Thymus (tissue), 11 donors: ENCODE results near the gene PIP4K2C. TPM values are rescaled to one million over a fixed set of nuclear protein-coding genes. Genes with fewer than 3 reads are reported as not detected.

Experiments
- DNase-seq, 9 donors: peaks; one replicate each; pipeline ENCODE4 v3.0.0-alpha.2; 2013; ENCODE audit warnings: low spot score in 9 of 9, low read depth in 6 of 9, missing footprints in 1 of 9
- H3K27ac ChIP-seq, 2 donors: one replicate each; pipeline ENCODE4 v1.5.1; 2013; ENCODE audit warnings: control low read depth in 1 of 2, low read depth in 1 of 2, low read length in 1 of 2, mild to moderate bottlenecking in 1 of 2, moderate library complexity in 1 of 2
- H3K27me3 ChIP-seq, 2 donors: one replicate each; pipeline ENCODE4 v1.5.1; 2013; ENCODE audit warnings: low read length in 1 of 2; ENCODE audit not compliant: control insufficient read depth in 2 of 2, insufficient read depth in 1 of 2
- H3K36me3 ChIP-seq, 2 donors: one replicate each; pipeline ENCODE4 v1.5.1; 2013; ENCODE audit warnings: low read length in 1 of 2, mild to moderate bottlenecking in 1 of 2, moderate library complexity in 1 of 2; ENCODE audit not compliant: control insufficient read depth in 2 of 2, insufficient read depth in 2 of 2
- H3K4me1 ChIP-seq, 2 donors: one replicate each; pipeline ENCODE4 v1.5.1; 2013; ENCODE audit warnings: low read length in 2 of 2; ENCODE audit not compliant: control insufficient read depth in 2 of 2, insufficient read depth in 2 of 2
- H3K4me3 ChIP-seq, 2 donors: one replicate each; pipeline ENCODE4 v1.5.1; 2013; ENCODE audit warnings: low read length in 2 of 2, control low read depth in 1 of 2, mild to moderate bottlenecking in 1 of 2
- H3K9me3 ChIP-seq, 2 donors: one replicate each; pipeline ENCODE4 v1.5.1; 2013; ENCODE audit warnings: low read length in 1 of 2, mild to moderate bottlenecking in 1 of 2; ENCODE audit not compliant: control insufficient read depth in 2 of 2, insufficient read depth in 1 of 2
- WGBS: extraction: QIAGEN DNeasy Blood & Tissue Kit; methylation state at CpG from one replicate; pipeline ENCODE4 v1.1.7; 2013; 5-methylcytosine and 5-hydroxymethylcytosine counted together
- polyA plus RNA-seq: library from polyadenylated mRNA; stranded (reverse); fragments of 200-250 nt; gene quantifications from one replicate; pipeline ENCODE4 v1.2.3, GENCODE V29; 2013
- total RNA-seq: library from RNA; stranded (reverse); fragments of 120-200 nt; gene quantifications from one replicate; pipeline ENCODE4 v1.2.4, GENCODE V29; 2013
- donor health status: healthy.

The PIP4K2C gene
- total and polyA plus RNA-seq, 2 donors = 8.5 to 14.4 TPM

GRCh38 chr12:57603815-57604453 lies 12.9 kb downstream of the PIP4K2C start:
- H3K36me3 ChIP-seq = peaks cover 43 to 49% of the 10 kb centered on the region in 2 donors
- peaks cover 0 to 8% of the 10 kb centered on the region in 2 donors for H3K27me3 ChIP-seq
- peaks cover 24 to 26% of the 10 kb centered on the region in 2 donors for H3K4me1 ChIP-seq
- H3K27ac ChIP-seq = peak overlapping the region; percentile 38 to 62
- WGBS = 54% methylated on average over 6 of the region's 6 CpGs
- H3K4me3 ChIP-seq = peak overlapping the region; percentile 72 to 86
- DNase-seq = peak in 1 of 9 donors; percentile 20
- no peaks in the 10 kb centered on the region for H3K9me3 ChIP-seq

DNA sequence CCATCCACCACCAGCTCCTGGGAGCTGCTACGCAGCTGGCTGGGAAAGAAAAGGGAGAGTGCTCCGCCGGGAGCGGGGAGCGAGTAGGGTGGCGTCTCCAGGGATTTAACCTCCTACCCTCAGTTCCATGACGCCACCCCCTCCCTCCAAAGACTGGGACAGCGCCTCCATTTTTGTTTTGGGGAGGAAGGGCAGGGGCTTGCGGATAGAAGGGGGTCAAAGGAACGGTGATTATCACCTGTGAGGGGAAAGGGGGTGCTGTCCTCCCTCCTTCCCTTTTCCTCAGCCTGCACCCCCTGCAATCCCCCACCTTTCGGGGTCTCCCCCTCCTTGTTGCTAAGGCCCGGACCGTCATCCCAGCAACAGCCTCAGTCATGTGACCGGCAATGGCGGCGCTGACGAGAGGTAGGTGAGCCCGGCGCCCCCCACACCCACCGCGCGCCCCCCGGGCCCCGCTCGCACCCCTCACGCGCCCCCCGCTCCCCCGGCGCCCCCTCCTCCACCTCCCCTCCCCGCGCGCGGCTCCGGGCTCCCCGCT lies 13.5 kb downstream of the PIP4K2C start, which contains the start of gene DTX3:
DTX3 (plus strand) TSS at position 371 of the 538 bp plus-strand sequence. CDS start 1,694 bp downstream, outside the sequence.
- H3K36me3 ChIP-seq = peaks cover 38 to 44% of the 10 kb centered on the region in 2 donors
- H3K4me3 ChIP-seq = peak within 1 kb of the TSS; percentile 72 to 86
- DNase-seq = peak in 1 of 9 donors; percentile 66
- WGBS = 4% methylated on average over 35 of the region's 36 CpGs
- peaks cover 0 to 14% of the 10 kb centered on the region in 2 donors for H3K27me3 ChIP-seq
- H3K4me1 ChIP-seq = peaks cover 24 to 26% of the 10 kb centered on the region in 2 donors
- peak within 1 kb of the TSS; percentile 64 to 68 for H3K27ac ChIP-seq
- no peaks in the 10 kb centered on the region for H3K9me3 ChIP-seq

DNA sequence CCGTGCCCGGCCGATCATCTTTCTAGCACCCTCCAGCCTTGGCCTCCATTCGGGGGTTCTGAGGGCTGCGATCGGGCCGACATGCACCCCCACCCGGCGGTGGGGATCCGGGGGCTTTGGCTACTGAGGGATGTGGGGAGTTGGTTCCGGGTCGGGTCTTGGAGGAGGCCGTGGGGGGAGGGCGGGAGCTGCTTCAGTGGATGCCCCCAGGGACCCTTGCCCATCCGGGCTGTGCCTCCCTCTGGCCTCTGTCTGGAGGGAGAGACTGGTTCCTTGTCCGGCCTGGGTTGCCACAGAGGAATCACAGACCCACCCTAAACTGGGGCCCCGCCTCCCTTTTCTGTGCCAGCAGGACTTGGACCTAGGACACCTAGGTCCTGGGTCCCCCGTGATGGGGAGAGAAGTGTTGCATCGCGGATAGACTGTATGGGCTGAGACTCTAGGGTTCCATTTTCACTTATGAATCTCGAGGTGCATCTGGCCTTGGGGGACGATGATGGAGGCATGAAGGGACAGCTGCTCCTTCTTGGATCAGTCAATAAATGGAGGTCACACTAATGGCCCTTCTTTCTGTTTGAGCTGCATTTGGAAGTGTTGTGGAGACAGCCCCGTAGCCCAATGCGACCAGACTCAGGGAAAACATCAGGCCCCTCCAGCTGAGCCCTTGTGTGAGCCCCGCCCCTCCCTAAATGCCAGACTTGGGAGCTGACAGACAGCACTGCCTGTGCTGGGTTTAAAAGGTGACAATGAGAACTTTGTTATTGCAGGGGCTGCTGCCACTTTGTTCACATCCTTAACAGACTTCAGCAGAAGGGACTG lies 14.2 kb downstream of the PIP4K2C start:
- H3K4me3 ChIP-seq = peak overlapping the region; percentile 72 to 86
- H3K36me3 ChIP-seq = peaks cover 32 to 39% of the 10 kb centered on the region in 2 donors
- 26% methylated on average over 25 of the region's 25 CpGs for WGBS
- DNase-seq = peak in 1 of 9 donors; percentile 39
- H3K27me3 ChIP-seq = peaks cover 2 to 21% of the 10 kb centered on the region in 2 donors
- H3K27ac ChIP-seq = peak overlapping the region; percentile 64 to 68
- H3K9me3 ChIP-seq = no peaks in the 10 kb centered on the region
- peaks cover 24 to 26% of the 10 kb centered on the region in 2 donors for H3K4me1 ChIP-seq

DNA sequence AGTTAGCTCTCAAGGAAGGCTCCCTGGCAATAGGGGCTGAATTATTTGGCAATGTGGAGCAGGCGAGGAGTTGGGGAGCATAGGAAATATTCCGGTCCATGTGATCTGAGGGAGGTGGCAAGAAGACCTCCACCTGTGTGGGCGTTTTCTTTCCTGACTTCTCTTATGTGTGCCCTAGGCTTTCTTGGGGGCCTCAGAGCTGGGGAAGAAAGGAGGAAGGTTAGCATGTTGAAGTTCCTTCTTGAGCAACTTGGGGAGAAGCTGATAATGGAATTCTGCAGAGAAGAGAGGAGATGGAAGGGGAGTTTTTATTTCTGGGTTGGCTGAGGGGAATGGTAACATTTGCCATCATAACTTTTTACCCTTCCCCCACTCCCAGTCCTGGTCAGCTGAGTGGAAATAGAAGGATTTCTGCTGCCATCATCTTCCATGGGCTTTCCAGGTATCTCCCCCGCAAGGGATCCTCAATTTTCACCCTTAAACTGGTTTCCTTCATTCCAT lies 14.9 kb downstream of the PIP4K2C start:
- no peak overlapping the region for H3K4me3 ChIP-seq
- H3K4me1 ChIP-seq = peaks cover 26 to 33% of the 10 kb centered on the region in 2 donors
- H3K9me3 ChIP-seq = peaks cover 0 to under 1% of the 10 kb centered on the region in 2 donors
- H3K27ac ChIP-seq = no peak overlapping the region
- 97% methylated on average over 4 of the region's 4 CpGs for WGBS
- H3K36me3 ChIP-seq = peaks cover 25 to 36% of the 10 kb centered on the region in 2 donors
- DNase-seq = no peak
- peaks cover 5 to 28% of the 10 kb centered on the region in 2 donors for H3K27me3 ChIP-seq

DNA sequence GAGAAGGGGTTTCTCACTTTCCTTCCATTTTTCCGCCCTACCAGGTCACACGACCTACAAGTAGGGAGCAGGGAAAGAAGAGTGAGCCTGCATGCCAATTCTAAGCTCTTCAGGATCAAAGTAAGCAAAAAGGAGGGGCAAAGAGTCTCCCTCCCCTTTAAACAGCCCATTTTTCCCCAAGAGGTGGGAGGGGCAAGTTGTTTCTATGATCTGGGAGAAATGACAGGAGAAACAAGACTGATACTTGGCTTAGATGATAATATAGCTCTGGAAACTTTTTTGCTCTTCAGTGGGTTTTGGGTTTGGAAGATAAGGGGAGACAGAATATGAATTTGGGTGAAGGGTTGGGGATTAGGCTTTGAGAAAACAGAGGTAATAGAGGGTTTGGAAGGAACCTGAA lies 15.4 kb downstream of the PIP4K2C start:
- no peak for DNase-seq
- Histone ChIP-seq H3K4me3 (no peak overlapping the region), H3K27ac (no peak overlapping the region), H3K4me1 (peaks cover 31 to 36% of the 10 kb centered on the region in 2 donors), H3K9me3 (peaks cover 0 to 3% of the 10 kb centered on the region in 2 donors), H3K27me3 (peaks cover 9 to 33% of the 10 kb centered on the region in 2 donors), H3K36me3 (peaks cover 21 to 31% of the 10 kb centered on the region in 2 donors)
- WGBS = 75% methylated on average over 2 of the region's 2 CpGs

DNA sequence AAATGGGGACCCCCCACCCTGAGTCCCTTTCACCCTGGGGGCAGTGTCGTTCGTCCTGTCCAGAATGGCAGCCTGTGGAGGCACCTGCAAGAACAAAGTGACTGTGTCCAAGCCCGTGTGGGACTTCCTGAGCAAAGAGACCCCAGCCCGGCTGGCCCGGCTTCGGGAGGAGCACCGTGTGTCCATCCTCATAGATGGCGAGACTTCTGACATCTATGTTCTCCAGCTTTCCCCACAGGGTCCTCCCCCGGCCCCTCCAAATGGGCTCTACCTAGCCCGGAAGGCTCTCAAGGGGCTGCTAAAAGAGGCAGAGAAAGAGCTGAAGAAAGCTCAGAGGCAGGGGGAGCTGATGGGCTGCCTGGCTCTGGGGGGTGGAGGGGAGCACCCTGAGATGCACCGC lies 15.8 kb downstream of the PIP4K2C start:
- peaks cover 0 to 3% of the 10 kb centered on the region in 2 donors for H3K9me3 ChIP-seq
- no peak for DNase-seq
- H3K27me3 ChIP-seq = peaks cover 13 to 37% of the 10 kb centered on the region in 2 donors
- peaks cover 33 to 38% of the 10 kb centered on the region in 2 donors for H3K4me1 ChIP-seq
- H3K36me3 ChIP-seq = peaks cover 17 to 28% of the 10 kb centered on the region in 2 donors
- no peak overlapping the region for H3K27ac ChIP-seq
- H3K4me3 ChIP-seq = no peak overlapping the region
- WGBS = 96% methylated on average over 11 of the region's 11 CpGs

GRCh38 chr12:57607958-57608663 lies 17.1 kb downstream of the PIP4K2C start:
- 98% methylated on average over 12 of the region's 12 CpGs for WGBS
- no peak for DNase-seq
- Histone ChIP-seq H3K27me3 (peaks cover 22 to 50% of the 10 kb centered on the region in 2 donors), H3K9me3 (peaks cover 0 to 3% of the 10 kb centered on the region in 2 donors), H3K36me3 (peaks cover 10 to 19% of the 10 kb centered on the region in 2 donors), H3K27ac (no peak overlapping the region), H3K4me3 (no peak overlapping the region), H3K4me1 (peaks cover 33 to 38% of the 10 kb centered on the region in 2 donors)

DNA sequence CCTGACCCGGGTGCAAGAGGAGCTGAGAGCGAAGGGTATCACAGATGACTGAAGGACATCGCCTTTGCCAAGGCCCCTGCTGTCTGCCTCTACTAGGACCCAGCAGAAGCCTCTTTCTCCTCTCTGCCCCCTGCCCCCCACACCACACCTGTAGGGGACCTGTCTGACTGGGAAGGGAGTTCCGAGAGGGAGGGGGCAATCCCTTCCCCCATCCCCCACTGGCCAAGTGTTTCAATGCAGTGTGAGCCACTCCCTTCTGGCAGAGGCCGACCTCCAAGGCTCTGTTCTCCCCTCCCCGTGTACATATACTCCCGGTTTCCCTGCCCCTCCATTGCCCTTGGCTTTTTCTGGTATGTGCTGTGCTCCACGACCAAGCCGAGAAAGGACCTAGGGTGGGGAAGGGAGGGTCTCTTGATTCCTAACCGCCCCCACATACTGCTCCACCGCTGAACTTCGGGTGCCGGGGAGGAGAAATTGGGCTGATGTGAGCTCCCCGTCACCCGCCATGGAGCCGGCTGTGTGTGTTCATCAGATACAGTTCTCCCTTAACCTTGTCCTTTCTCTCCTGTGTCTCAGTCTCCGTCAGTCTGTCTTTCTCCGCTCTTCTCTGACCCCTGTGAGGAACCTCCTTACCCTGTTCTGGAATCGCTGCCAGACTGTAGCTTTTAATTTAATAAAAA lies 18.2 kb downstream of the PIP4K2C start:
- Histone ChIP-seq H3K27ac (no peak overlapping the region), H3K9me3 (peaks cover 0 to 3% of the 10 kb centered on the region in 2 donors), H3K36me3 (peaks cover 10 to 19% of the 10 kb centered on the region in 2 donors), H3K4me1 (peaks cover 24 to 34% of the 10 kb centered on the region in 2 donors), H3K27me3 (peaks cover 22 to 61% of the 10 kb centered on the region in 2 donors), H3K4me3 (no peak overlapping the region)
- no peak for DNase-seq
- 95% methylated on average over 19 of the region's 19 CpGs for WGBS
